ENCODE measurements around the gene AZIN2. TPM values are rescaled to one million over a fixed set of nuclear protein-coding genes. Genes with fewer than 3 reads are reported as not detected.

The AZIN2 gene
- total and polyA plus RNA-seq, 2 of the 8 experiments (the other 6 are each of a cell fraction or from before 2014, with no cell fraction given), result 0.22 to 0.91 TPM

- 72% methylated on average over 2 of the region's 2 CpGs; no CpG with 5 or more reads in 1 of the 2 experiments for WGBS, 2 experiments (ENCODE audit: extremely low coverage in 1 of 2, insufficient coverage in 1 of 2, insufficient read length in 1 of 2, insufficient replicate concordance in 2 of 2, low coverage in 1 of 2, low lambda C conversion rate in 2 of 2, missing lambda C conversion rate in 1 of 2)
- Histone ChIP-seq H2AK5ac (ENCODE audit: low read depth, low read length) (peak overlapping the region; percentile 12; the same call in 1 of the 2 replicates), H2BK20ac (ENCODE audit: low read length) (0 out of 2 replicates have a peak overlapping the region, but pooled peaks have one; percentile 63), H4K91ac (replicated peaks; ENCODE audit: insufficient read length, low read length) (peak overlapping the region; percentile 22), H3K36me3 (ENCODE audit: control insufficient read depth in 2 of 4, insufficient read depth in 4 of 4, low read length in 3 of 4) (no peaks in the 10 kb centered on the region), H3K56ac (replicated peaks; ENCODE audit: insufficient read length, low read depth, low read length) (no peak overlapping the region), H3K79me2 (ENCODE audit: control insufficient read depth in 1 of 2, insufficient read depth in 2 of 2, low read length in 2 of 2) (no peaks in the 10 kb centered on the region), H4K5ac (ENCODE audit: insufficient read length, low read depth, low read length) (no peak overlapping the region), H3K9me3 (ENCODE audit: insufficient read depth in 2 of 2, low read depth in 1 of 2, low read length in 1 of 2) (no peaks in the 10 kb centered on the region), H4K8ac (ENCODE audit: extremely low read depth, insufficient read depth, low read length) (no peak overlapping the region), H3K9ac (replicated peaks in 1 of 4; ENCODE audit: extremely low read depth in 1 of 4, low read depth in 3 of 4, low read length in 3 of 4) (no peak overlapping the region), H2BK15ac (ENCODE audit: low read length) (peak overlapping the region; percentile 32; the same call in 1 of the 2 replicates), H3K18ac (ENCODE audit: extremely low read depth, low read length) (0 out of 2 replicates have a peak overlapping the region, but pooled peaks have one; percentile 4), H3K27ac (ENCODE audit: low read depth, low read length) (no peak overlapping the region), H3K4me2 (ENCODE audit: insufficient read depth in 1 of 2, low read depth in 2 of 2, low read length in 2 of 2) (no peak overlapping the region), H4K20me1 (replicated peaks in 1 of 2; ENCODE audit: control insufficient read depth in 1 of 2, insufficient read depth in 2 of 2, low read length in 2 of 2) (no peaks in the 10 kb centered on the region), H3K23ac (ENCODE audit: insufficient read length) (no peak overlapping the region), H2AFZ (ENCODE audit: low read length) (peak overlapping the region; percentile 77; the same call in 1 of the 2 replicates), H3K4ac (replicated peaks; ENCODE audit: insufficient read length, low read depth, low read length) (no peak overlapping the region), H3K23me2 (ENCODE audit: low read depth, low read length) (no peaks in the 10 kb centered on the region), H2BK120ac (replicated peaks; ENCODE audit: low read depth, low read length) (no peak overlapping the region), H3K4me1 (replicated peaks in 1 of 4; ENCODE audit: control insufficient read depth in 3 of 4, insufficient read depth in 4 of 4, low read length in 3 of 4) (no peaks in the 10 kb centered on the region; a peak in 3 of 7 replicates), H2BK5ac (ENCODE audit: low read depth, low read length) (0 out of 2 replicates have a peak overlapping the region, but pooled peaks have one; percentile 12), H2BK12ac (ENCODE audit: low read depth, low read length) (peak overlapping the region; percentile 89; the same call in 1 of the 2 replicates), H3K27me3 (replicated peaks in 1 of 4; ENCODE audit: control insufficient read depth in 3 of 4, extremely low read depth in 1 of 4, insufficient read depth in 3 of 4, low read length in 3 of 4) (peaks cover 0 to 18% (median 9%) of the 10 kb centered on the region in 4 experiments; a peak in 5 of 7 replicates), H3K14ac (ENCODE audit: insufficient read length) (no peak overlapping the region), H3K79me1 (ENCODE audit: low read depth, low read length) (no peaks in the 10 kb centered on the region), H3K4me3 (ENCODE audit: extremely low read depth in 1 of 4, insufficient read depth in 2 of 4, low read depth in 3 of 4, low read length in 4 of 4) (no peak overlapping the region)
- POLR2A ChIA-PET (ENCODE audit: partially characterized antibody), result interaction anchor here (1.0 kb wide), 2 partner anchors 37 to 114 kb away, joined by 3 read pairs; no protein-coding TSS in a partner anchor
- no peak for DNase-seq (ENCODE audit: low read depth in 1 of 2, low spot score in 2 of 2)
- FAIRE-seq, result no peak
- CTCF ChIA-PET (ENCODE audit: partially characterized antibody), result interaction anchor here (0.8 to 2.7 kb wide), 10 partner anchors 8 to 251 kb away, joined by 3 to 9 read pairs (median 4); no protein-coding TSS in a partner anchor
- TF ChIP-seq, protein P1, sequence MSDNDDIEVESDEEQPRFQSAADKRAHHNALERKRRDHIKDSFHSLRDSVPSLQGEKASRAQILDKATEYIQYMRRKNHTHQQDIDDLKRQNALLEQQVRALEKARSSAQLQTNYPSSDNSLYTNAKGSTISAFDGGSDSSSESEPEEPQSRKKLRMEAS (IDR thresholded peaks at IDR 0.05), result no peak
- no peak for TF ChIP-seq RNF2 (IDR thresholded peaks at IDR 0.05; ENCODE audit: borderline replicate concordance, low read depth, low read length, missing control alignments, poor library complexity, severe bottlenecking)
- TF ChIP-seq KDM4A (IDR thresholded peaks at IDR 0.05; ENCODE audit: low read depth, low read length, severe bottlenecking), result no peak
- no peak for TF ChIP-seq CTBP2 (IDR thresholded peaks at IDR 0.05; ENCODE audit: borderline replicate concordance, insufficient read depth, insufficient read length, low read length)
- TF ChIP-seq JUN (IDR thresholded peaks at IDR 0.05; ENCODE audit: low read depth, low read length), result no peak
- no peak for TF ChIP-seq RFX5 (IDR thresholded peaks at IDR 0.05; ENCODE audit: borderline replicate concordance, low read depth, low read length)
- no peak for TF ChIP-seq MAFK (IDR thresholded peaks at IDR 0.05; ENCODE audit: low read depth, low read length)
- TF ChIP-seq SAP30 (IDR thresholded peaks at IDR 0.05; ENCODE audit: insufficient read depth, insufficient replicate concordance, low read length), result no peak
- no peak for TF ChIP-seq ZNF274 (IDR thresholded peaks at IDR 0.05; ENCODE audit: borderline replicate concordance, extremely low read depth, low read length)
- no peak for TF ChIP-seq TEAD4 (IDR thresholded peaks at IDR 0.05; ENCODE audit: low read depth, low read length)
- TF ChIP-seq RAD21 (IDR thresholded peaks at IDR 0.05 in 1 of 2, conservative IDR thresholded peaks at IDR 0.05 in 1 of 2; ENCODE audit: low read depth in 2 of 2, low read length in 2 of 2), result no peak
- no peak for TF ChIP-seq NRF1 (IDR thresholded peaks at IDR 0.05; ENCODE audit: low read depth, low read length)
Measured at GRCh38 chr1:33119050-33119449, 38.1 kb downstream of the AZIN2 start.

Data from H1 (cell line).